ENCODE data around the gene MYL3.

GRCh38 chr3:46852334-46852720 is 10.9 kb downstream of the MYL3 start:
- TF ChIP-seq RARB (CRISPR knock-in tag; IDR thresholded peaks at IDR 0.05) (no peak), POLR2A (IDR thresholded peaks at IDR 0.05; ENCODE audit: low read length) (no peak), CTCF (IDR thresholded peaks at IDR 0.05) (no peak), ELK1 (IDR thresholded peaks at IDR 0.05; ENCODE audit: low read depth, low read length) (no peak), E2F6 (IDR thresholded peaks at IDR 0.05; ENCODE audit: borderline replicate concordance, low read depth) (no peak), REST (IDR thresholded peaks at IDR 0.05) (no peak), MAX (IDR thresholded peaks at IDR 0.05) (no peak), EP300 (IDR thresholded peaks at IDR 0.05) (no peak)

Measured in A549 (cell line).